Right lobe of liver (tissue), 4 donors: Measurements from ENCODE around the gene CDK14.

ENCODE experiments used
- POLR2A ChIP-seq: fragments of 450-650 bp; IDR thresholded peaks from one replicate; pipeline ENCODE4 v1.6.1; 2017; ENCODE audit warnings: antibody characterized with exemption, mild to moderate bottlenecking
- TF ChIP-seq, protein P1 (sequence below), 4 donors: fragments of 200-600 bp in 3 of 4; fragments of 450-650 bp in 1 of 4; IDR thresholded peaks; one replicate each; pipeline versions ENCODE4 v1.5.1 to v1.8.0; 2016 to 2022; ENCODE audit warnings: antibody characterized with exemption in 4 of 4, mild to moderate bottlenecking in 2 of 4
- donor health status: DM: no; HTN: no; CAD: no.
- donor health status: DM: no; HTN: no; CAD: no.
- donor health status: DM: no; HTN: yes; CAD: no.

DNA sequence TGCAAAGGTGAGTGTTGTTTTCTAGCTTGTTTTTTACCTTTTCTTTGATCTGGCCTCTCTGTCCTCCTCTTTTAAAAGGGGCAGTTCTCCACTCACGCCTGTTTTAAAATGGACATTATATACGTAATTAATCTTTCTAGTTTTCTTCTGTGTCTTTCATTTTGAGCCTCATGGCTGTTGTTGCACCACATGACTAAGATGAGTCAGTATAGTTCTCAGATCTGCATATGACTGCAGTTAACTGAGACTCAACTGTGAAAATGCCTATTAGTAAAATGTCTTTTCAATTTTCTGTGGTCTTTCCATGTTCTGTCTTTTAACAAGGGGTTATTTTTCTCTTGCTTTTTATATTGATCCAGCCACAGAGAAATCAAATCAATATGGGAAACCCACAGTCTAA, 296.1 kb downstream of the CDK14 start:
- no peak for TF ChIP-seq POLR2A
- TF ChIP-seq, protein P1, sequence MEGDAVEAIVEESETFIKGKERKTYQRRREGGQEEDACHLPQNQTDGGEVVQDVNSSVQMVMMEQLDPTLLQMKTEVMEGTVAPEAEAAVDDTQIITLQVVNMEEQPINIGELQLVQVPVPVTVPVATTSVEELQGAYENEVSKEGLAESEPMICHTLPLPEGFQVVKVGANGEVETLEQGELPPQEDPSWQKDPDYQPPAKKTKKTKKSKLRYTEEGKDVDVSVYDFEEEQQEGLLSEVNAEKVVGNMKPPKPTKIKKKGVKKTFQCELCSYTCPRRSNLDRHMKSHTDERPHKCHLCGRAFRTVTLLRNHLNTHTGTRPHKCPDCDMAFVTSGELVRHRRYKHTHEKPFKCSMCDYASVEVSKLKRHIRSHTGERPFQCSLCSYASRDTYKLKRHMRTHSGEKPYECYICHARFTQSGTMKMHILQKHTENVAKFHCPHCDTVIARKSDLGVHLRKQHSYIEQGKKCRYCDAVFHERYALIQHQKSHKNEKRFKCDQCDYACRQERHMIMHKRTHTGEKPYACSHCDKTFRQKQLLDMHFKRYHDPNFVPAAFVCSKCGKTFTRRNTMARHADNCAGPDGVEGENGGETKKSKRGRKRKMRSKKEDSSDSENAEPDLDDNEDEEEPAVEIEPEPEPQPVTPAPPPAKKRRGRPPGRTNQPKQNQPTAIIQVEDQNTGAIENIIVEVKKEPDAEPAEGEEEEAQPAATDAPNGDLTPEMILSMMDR (IDR thresholded peaks at IDR 0.05): no peak
